Endothelial cell (in vitro differentiated cells): ENCODE measurements around the gene CFL1. TPM values are rescaled to one million over a fixed set of nuclear protein-coding genes. Genes with fewer than 3 reads are reported as not detected.

ENCODE experiments used
- DNase-seq: peaks from one replicate; pipeline ENCODE4 v3.0.0; 2021; ENCODE audit warnings: low spot score
- H3K27ac Mint-ChIP-seq: one replicate; pipeline ENCODE4 v1.8.0; 2021; ENCODE audit warnings: mixed read lengths, inconsistent platforms; ENCODE audit not compliant: unreplicated experiment
- H3K27me3 Mint-ChIP-seq: one replicate; pipeline ENCODE4 v1.8.0; 2021; ENCODE audit warnings: mild to moderate bottlenecking, moderate library complexity, mixed read lengths, inconsistent platforms; ENCODE audit not compliant: unreplicated experiment
- H3K36me3 Mint-ChIP-seq: one replicate; pipeline ENCODE4 v1.8.0; 2021; ENCODE audit warnings: mild to moderate bottlenecking, low read depth, mixed read lengths, inconsistent platforms; ENCODE audit not compliant: unreplicated experiment
- H3K4me1 Mint-ChIP-seq: one replicate; pipeline ENCODE4 v1.8.0; 2021; ENCODE audit warnings: mild to moderate bottlenecking, mixed read lengths, inconsistent platforms; ENCODE audit not compliant: unreplicated experiment
- H3K4me3 Mint-ChIP-seq: one replicate; pipeline ENCODE4 v1.8.0; 2021; ENCODE audit warnings: mild to moderate bottlenecking, mixed read lengths, inconsistent platforms; ENCODE audit not compliant: unreplicated experiment
- H3K9me3 Mint-ChIP-seq: one replicate; pipeline ENCODE4 v1.8.0; 2021; ENCODE audit warnings: mixed read lengths, inconsistent platforms; ENCODE audit not compliant: unreplicated experiment
- CTCF ChIP-seq: fragments of 200-600 bp; sonication (generic); IDR thresholded peaks from one replicate; pipeline ENCODE4 v1.5.0; 2021; ENCODE audit warnings: antibody characterized with exemption; ENCODE audit not compliant: unreplicated experiment
- total RNA-seq: library from RNA; stranded (reverse); fragmentation: NEBNext Ultra II Directional; extraction: Animal tissue kit (Norgen Biotek cat#: 25700); gene quantifications from one replicate; pipeline ENCODE4 v1.2.1, GENCODE V29; 2021; ENCODE audit not compliant: unreplicated experiment

CFL1 gene
- total RNA-seq, 1 donor from 2014 or later = 1,740 TPM

- Mint-ChIP-seq H3K4me1 (no peaks in the 10 kb centered on the region), H3K4me3 (peak overlapping the region; percentile 82), H3K27me3 (no peaks in the 10 kb centered on the region), H3K27ac (no peak overlapping the region), H3K9me3 (no peaks in the 10 kb centered on the region), H3K36me3 (no peaks in the 10 kb centered on the region)
- TF ChIP-seq CTCF = peak; percentile 100
- DNase-seq = peak; percentile 99
Measured at GRCh38 chr11:65817835-65818680, 39.9 kb downstream of the CFL1 start.

- H3K9me3 Mint-ChIP-seq = no peaks in the 10 kb centered on the region
- H3K27me3 Mint-ChIP-seq = peaks cover 3% of the 10 kb centered on the region
- TF ChIP-seq CTCF = no peak
- no peaks in the 10 kb centered on the region for H3K4me1 Mint-ChIP-seq
- H3K36me3 Mint-ChIP-seq = no peaks in the 10 kb centered on the region
- no peak for DNase-seq
- no peak overlapping the region for H3K27ac Mint-ChIP-seq
- peak overlapping the region; percentile 82 for H3K4me3 Mint-ChIP-seq
Measured at GRCh38 chr11:65817312-65817834, 40.6 kb downstream of the CFL1 start.

GRCh38 chr11:65816696-65817095 is 41.3 kb downstream of the CFL1 start:
- H3K27me3 Mint-ChIP-seq = peaks cover 3% of the 10 kb centered on the region
- no peaks in the 10 kb centered on the region for H3K4me1 Mint-ChIP-seq
- no peaks in the 10 kb centered on the region for H3K9me3 Mint-ChIP-seq
- H3K27ac Mint-ChIP-seq = no peak overlapping the region
- no peak overlapping the region for H3K4me3 Mint-ChIP-seq
- DNase-seq = no peak
- no peak for TF ChIP-seq CTCF
- no peaks in the 10 kb centered on the region for H3K36me3 Mint-ChIP-seq

GRCh38 chr11:65814986-65815565 is 42.9 kb downstream of the CFL1 start:
- Mint-ChIP-seq H3K27ac (no peak overlapping the region), H3K4me3 (no peak overlapping the region)

More at GRCh38 chr11:65814986-65815565, 42.9 kb downstream of the CFL1 start:
- Mint-ChIP-seq H3K4me1 (no peaks in the 10 kb centered on the region), H3K27me3 (peaks cover 6% of the 10 kb centered on the region), H3K36me3 (no peaks in the 10 kb centered on the region), H3K9me3 (no peaks in the 10 kb centered on the region)
- TF ChIP-seq CTCF = no peak
- DNase-seq = no peak
